ENCODE measurements around the gene ANKRD36B. TPM values are rescaled to one million over a fixed set of nuclear protein-coding genes. Genes with fewer than 3 reads are reported as not detected.
"Not testable (repeated sequence)": the region's sequence is repeated elsewhere in the genome, so short reads cannot be mapped to it uniquely, and the experiment has no call there.

Gene ANKRD36B
- total RNA-seq (100 to 1,000 TPM in 1 of 2 donors, 10 to 100 TPM in 1; 88.5 to 114 TPM), polyA plus RNA-seq (ENCODE audit: insufficient read length in 2 of 2) (10 to 100 TPM; 18.1 to 23.9 TPM)
- long read RNA-seq, donor 1, partial matches to known transcripts = 0 of 1 reads
- long read RNA-seq, donor 1, other reads (novel, unspliced or antisense) = 0 of 1 reads
- long read RNA-seq, donor 2, partial matches to known transcripts = 0 of 1 reads
- long read RNA-seq, donor 2, other reads (novel, unspliced or antisense) = 0 of 1 reads
- long read RNA-seq, donor 3 = 0 reads
- long read RNA-seq, donor 4, partial matches to known transcripts = 0 of 3 reads
- long read RNA-seq, donor 4, other reads (novel, unspliced or antisense) = 0 of 3 reads

GRCh38 chr2:97589598-97590510, at the start of gene ANKRD36B:
Gene ANKRD36B, minus strand, starts transcription at chr2:97589877. Its CDS starts 192 bp downstream, at chr2:97589685.
- H3K9me3 ChIP-seq (ENCODE audit: control insufficient read depth, insufficient read depth, low read length); H3K36me3 ChIP-seq (ENCODE audit: control insufficient read depth, insufficient read depth, low read length); H3K27me3 ChIP-seq (ENCODE audit: control insufficient read depth, insufficient read depth, low read length); H3K4me1 ChIP-seq (ENCODE audit: control insufficient read depth, insufficient read depth, low read length): not testable (repeated sequence)
- peak within 1 kb of the TSS; percentile 65 for H3K4me3 ChIP-seq (ENCODE audit: low read depth, low read length)
- 0% methylated on average over 27 of the region's 90 CpGs for WGBS (ENCODE audit: insufficient coverage)
- DNase-seq (ENCODE audit: low read depth in 4 of 6, low spot score in 6 of 6) = peak; percentile 18 to 93 (median 43)
- H3K27ac ChIP-seq (ENCODE audit: low read depth, low read length) = peak within 1 kb of the TSS; percentile 92

- H3K9me3 ChIP-seq (ENCODE audit: control insufficient read depth, insufficient read depth, low read length); H3K4me1 ChIP-seq (ENCODE audit: control insufficient read depth, insufficient read depth, low read length); H3K36me3 ChIP-seq (ENCODE audit: control insufficient read depth, insufficient read depth, low read length); H3K4me3 ChIP-seq (ENCODE audit: low read depth, low read length); DNase-seq (ENCODE audit: low read depth in 4 of 6, low spot score in 6 of 6); H3K27ac ChIP-seq (ENCODE audit: low read depth, low read length); H3K27me3 ChIP-seq (ENCODE audit: control insufficient read depth, insufficient read depth, low read length): not testable (repeated sequence)
- WGBS (ENCODE audit: insufficient coverage) = 64% methylated on average over 6 of the region's 8 CpGs
Observed at GRCh38 chr2:97626049-97626430, 36.4 kb upstream of the ANKRD36B start.

GRCh38 chr2:97625354-97626048, 35.8 kb upstream of the ANKRD36B start:
- not testable (repeated sequence) for H3K36me3 ChIP-seq (ENCODE audit: control insufficient read depth, insufficient read depth, low read length); H3K4me1 ChIP-seq (ENCODE audit: control insufficient read depth, insufficient read depth, low read length)
- 67% methylated on average over 1 of the region's 8 CpGs for whole genome bisulfite sequencing (ENCODE audit: insufficient coverage)

GRCh38 chr2:97622976-97623375, 33.3 kb upstream of the ANKRD36B start:
- H3K4me3 ChIP-seq (ENCODE audit: low read depth, low read length); H3K9me3 ChIP-seq (ENCODE audit: control insufficient read depth, insufficient read depth, low read length); H3K27me3 ChIP-seq (ENCODE audit: control insufficient read depth, insufficient read depth, low read length); H3K4me1 ChIP-seq (ENCODE audit: control insufficient read depth, insufficient read depth, low read length); H3K36me3 ChIP-seq (ENCODE audit: control insufficient read depth, insufficient read depth, low read length); H3K27ac ChIP-seq (ENCODE audit: low read depth, low read length); DNase-seq (ENCODE audit: low read depth in 4 of 6, low spot score in 6 of 6): not testable (repeated sequence)

More at GRCh38 chr2:97625354-97626048, 35.8 kb upstream of the ANKRD36B start:
- not testable (repeated sequence) for H3K27me3 ChIP-seq (ENCODE audit: control insufficient read depth, insufficient read depth, low read length); H3K9me3 ChIP-seq (ENCODE audit: control insufficient read depth, insufficient read depth, low read length); H3K27ac ChIP-seq (ENCODE audit: low read depth, low read length); DNase-seq (ENCODE audit: low read depth in 4 of 6, low spot score in 6 of 6); H3K4me3 ChIP-seq (ENCODE audit: low read depth, low read length)

GRCh38 chr2:97620492-97620891, 30.8 kb upstream of the ANKRD36B start:
- H3K36me3 ChIP-seq (ENCODE audit: control insufficient read depth, insufficient read depth, low read length); H3K9me3 ChIP-seq (ENCODE audit: control insufficient read depth, insufficient read depth, low read length); H3K4me1 ChIP-seq (ENCODE audit: control insufficient read depth, insufficient read depth, low read length); H3K27me3 ChIP-seq (ENCODE audit: control insufficient read depth, insufficient read depth, low read length); H3K27ac ChIP-seq (ENCODE audit: low read depth, low read length); H3K4me3 ChIP-seq (ENCODE audit: low read depth, low read length); DNase-seq (ENCODE audit: low read depth in 4 of 6, low spot score in 6 of 6): not testable (repeated sequence)
- 75% methylated on average over 1 of the region's 1 CpG for WGBS (ENCODE audit: insufficient coverage)

GRCh38 chr2:97618939-97619827, 29.5 kb upstream of the ANKRD36B start:
- 49% methylated on average over 6 of the region's 14 CpGs for WGBS (ENCODE audit: insufficient coverage)
- not testable (repeated sequence) for H3K27ac ChIP-seq (ENCODE audit: low read depth, low read length)

GRCh38 chr2:97617911-97618310, 28.2 kb upstream of the ANKRD36B start:
- 86% methylated on average over 4 of the region's 6 CpGs for WGBS (ENCODE audit: insufficient coverage)
- H3K9me3 ChIP-seq (ENCODE audit: control insufficient read depth, insufficient read depth, low read length) = no peaks in the 10 kb centered on the region
- no peaks in the 10 kb centered on the region for H3K4me1 ChIP-seq (ENCODE audit: control insufficient read depth, insufficient read depth, low read length)
- H3K27ac ChIP-seq (ENCODE audit: low read depth, low read length) = no peak overlapping the region
- H3K36me3 ChIP-seq (ENCODE audit: control insufficient read depth, insufficient read depth, low read length) = no peaks in the 10 kb centered on the region
- no peak overlapping the region for H3K4me3 ChIP-seq (ENCODE audit: low read depth, low read length)
- no peaks in the 10 kb centered on the region for H3K27me3 ChIP-seq (ENCODE audit: control insufficient read depth, insufficient read depth, low read length)
- no peak for DNase-seq (ENCODE audit: low read depth in 4 of 6, low spot score in 6 of 6)

More at GRCh38 chr2:97618939-97619827, 29.5 kb upstream of the ANKRD36B start:
- DNase-seq (ENCODE audit: low read depth in 4 of 6, low spot score in 6 of 6); H3K36me3 ChIP-seq (ENCODE audit: control insufficient read depth, insufficient read depth, low read length); H3K27me3 ChIP-seq (ENCODE audit: control insufficient read depth, insufficient read depth, low read length); H3K4me1 ChIP-seq (ENCODE audit: control insufficient read depth, insufficient read depth, low read length); H3K9me3 ChIP-seq (ENCODE audit: control insufficient read depth, insufficient read depth, low read length); H3K4me3 ChIP-seq (ENCODE audit: low read depth, low read length): not testable (repeated sequence)

GRCh38 chr2:97615746-97616145, 26.1 kb upstream of the ANKRD36B start:
- H3K27ac ChIP-seq (ENCODE audit: low read depth, low read length); H3K9me3 ChIP-seq (ENCODE audit: control insufficient read depth, insufficient read depth, low read length); H3K4me3 ChIP-seq (ENCODE audit: low read depth, low read length); H3K4me1 ChIP-seq (ENCODE audit: control insufficient read depth, insufficient read depth, low read length); H3K36me3 ChIP-seq (ENCODE audit: control insufficient read depth, insufficient read depth, low read length); H3K27me3 ChIP-seq (ENCODE audit: control insufficient read depth, insufficient read depth, low read length); DNase-seq (ENCODE audit: low read depth in 4 of 6, low spot score in 6 of 6): not testable (repeated sequence)
- no CpG with 5 or more reads among the region's 8 CpGs for WGBS (ENCODE audit: insufficient coverage)

- DNase-seq (ENCODE audit: low read depth in 4 of 6, low spot score in 6 of 6); H3K4me3 ChIP-seq (ENCODE audit: low read depth, low read length); H3K27ac ChIP-seq (ENCODE audit: low read depth, low read length); H3K27me3 ChIP-seq (ENCODE audit: control insufficient read depth, insufficient read depth, low read length); H3K4me1 ChIP-seq (ENCODE audit: control insufficient read depth, insufficient read depth, low read length); H3K36me3 ChIP-seq (ENCODE audit: control insufficient read depth, insufficient read depth, low read length); H3K9me3 ChIP-seq (ENCODE audit: control insufficient read depth, insufficient read depth, low read length): not testable (repeated sequence)
- no CpG with 5 or more reads among the region's 7 CpGs for WGBS (ENCODE audit: insufficient coverage)
Observed at GRCh38 chr2:97611895-97612294, 22.2 kb upstream of the ANKRD36B start.
